GM19468 (cell line): ENCODE results near the gene PARP3.

Source experiments
- ATAC-seq: cut with Tn5 transposase; IDR thresholded peaks from one replicate; pipeline ENCODE4 v1.9.1; 2021; ENCODE audit warnings: mild to moderate bottlenecking, moderate library complexity, moderate number of reproducible peaks; ENCODE audit not compliant: unreplicated experiment; ENCODE audit errors: extremely low read depth

Gene PARP3

DNA sequence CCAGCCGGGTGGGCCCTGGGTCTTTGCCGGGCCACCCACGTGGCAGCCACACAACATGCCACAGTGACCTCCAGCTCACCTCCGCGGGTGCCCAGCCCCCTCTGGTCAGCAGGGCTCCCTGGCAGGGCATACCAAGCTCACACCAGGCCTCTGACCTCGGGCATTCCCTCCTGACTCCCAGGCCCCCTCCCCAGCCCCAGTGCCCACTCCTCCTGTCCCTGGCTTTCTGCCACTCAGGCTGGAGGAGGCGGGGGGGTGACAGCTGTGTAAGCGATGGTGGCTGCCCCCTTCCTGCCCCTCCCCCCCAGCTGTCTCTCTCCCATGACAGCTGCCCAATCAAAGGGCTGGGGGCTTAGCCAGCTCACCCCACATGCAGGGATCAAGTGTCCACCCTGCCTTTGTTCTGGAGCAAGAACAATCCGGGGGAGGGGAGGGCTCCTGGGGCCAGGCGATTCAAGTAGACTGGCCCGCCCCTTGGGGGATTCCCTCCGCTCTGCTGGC is 21.8 kb downstream of the PARP3 start:
- no peak for ATAC-seq

DNA sequence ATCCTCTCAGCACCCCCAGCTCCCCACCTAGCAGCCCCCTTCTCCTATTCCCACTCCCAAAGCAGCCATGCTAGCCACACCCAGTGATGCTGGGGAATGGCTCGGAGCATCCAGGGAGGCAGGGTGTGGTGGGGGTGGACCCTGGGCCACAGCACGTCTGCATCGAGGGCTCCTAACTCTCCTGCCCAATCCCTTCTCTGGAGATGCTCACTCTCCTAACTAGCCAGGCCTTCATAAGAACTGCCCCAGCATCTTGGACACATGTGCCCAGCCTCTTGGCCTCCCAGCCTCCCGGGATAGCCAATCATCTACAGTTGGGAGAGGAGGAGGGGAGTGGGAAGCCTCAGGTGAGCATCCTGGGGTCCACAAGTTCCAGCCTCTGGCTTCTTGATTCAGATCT is 22.4 kb downstream of the PARP3 start:
- no peak for ATAC-seq

DNA sequence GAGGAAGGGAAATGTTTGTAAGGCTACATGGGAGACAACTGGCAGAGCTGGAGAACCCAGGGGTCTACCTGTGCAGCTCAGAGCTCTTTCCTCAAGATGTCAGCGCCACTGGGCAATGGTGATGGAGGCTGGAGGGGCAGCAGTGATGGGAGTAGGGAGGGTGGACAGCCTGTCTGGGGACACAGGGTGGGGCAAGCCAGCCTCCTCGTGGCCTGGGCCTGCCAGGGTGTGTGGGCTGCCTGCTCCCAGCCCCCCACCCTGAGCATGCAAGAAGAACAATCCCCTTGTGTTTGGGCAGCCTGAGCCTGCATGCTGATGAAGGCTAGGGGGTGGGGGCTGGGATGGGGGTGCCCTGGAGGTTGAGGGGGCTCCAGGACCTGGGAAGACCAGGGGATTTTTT is 23.9 kb downstream of the PARP3 start:
- no peak for ATAC-seq

DNA sequence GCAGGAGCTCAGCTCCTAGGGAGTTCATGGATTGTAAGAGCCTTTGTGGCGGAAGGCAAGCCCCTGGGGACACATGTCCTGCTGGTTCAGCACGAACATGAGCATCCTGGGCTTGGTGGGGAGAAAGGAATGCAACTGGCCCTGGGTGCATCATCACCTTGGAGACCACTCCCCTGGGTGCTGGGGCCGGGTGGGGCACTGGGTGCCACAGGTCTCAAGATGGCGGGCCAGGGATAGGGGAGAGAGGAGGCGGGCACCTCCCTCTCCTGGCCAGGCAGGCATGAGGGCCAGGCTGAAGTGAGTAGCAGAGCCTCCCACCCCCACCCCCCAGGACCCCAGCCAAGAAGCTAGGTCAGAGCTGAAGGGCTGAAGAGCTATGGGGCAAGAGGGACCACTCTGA is 24.3 kb downstream of the PARP3 start:
- no peak for ATAC-seq

DNA sequence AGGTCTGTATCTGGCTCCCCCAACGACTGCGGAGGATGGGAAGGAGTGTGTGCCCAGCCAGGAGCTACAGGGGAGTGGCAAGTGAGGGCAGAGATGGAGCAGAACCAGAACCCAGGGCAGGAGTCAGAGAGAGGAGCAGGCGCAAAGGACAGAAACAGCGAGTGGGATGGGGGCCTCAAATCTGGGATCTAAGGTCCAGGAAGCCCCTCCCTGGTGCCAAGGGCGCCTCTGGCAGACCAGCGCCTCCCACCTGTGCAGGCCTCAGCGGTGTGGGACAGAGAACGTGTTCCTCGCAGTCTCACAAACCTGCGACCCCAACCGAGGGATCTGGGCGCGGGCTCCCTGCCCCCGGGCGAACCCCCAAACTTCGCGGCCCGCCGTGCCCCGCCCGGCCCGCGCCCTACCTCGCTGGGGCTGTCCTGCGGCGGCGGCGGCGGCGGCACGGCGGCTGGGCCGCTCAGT is 24.8 kb downstream of the PARP3 start:
- no peak for ATAC-seq

DNA sequence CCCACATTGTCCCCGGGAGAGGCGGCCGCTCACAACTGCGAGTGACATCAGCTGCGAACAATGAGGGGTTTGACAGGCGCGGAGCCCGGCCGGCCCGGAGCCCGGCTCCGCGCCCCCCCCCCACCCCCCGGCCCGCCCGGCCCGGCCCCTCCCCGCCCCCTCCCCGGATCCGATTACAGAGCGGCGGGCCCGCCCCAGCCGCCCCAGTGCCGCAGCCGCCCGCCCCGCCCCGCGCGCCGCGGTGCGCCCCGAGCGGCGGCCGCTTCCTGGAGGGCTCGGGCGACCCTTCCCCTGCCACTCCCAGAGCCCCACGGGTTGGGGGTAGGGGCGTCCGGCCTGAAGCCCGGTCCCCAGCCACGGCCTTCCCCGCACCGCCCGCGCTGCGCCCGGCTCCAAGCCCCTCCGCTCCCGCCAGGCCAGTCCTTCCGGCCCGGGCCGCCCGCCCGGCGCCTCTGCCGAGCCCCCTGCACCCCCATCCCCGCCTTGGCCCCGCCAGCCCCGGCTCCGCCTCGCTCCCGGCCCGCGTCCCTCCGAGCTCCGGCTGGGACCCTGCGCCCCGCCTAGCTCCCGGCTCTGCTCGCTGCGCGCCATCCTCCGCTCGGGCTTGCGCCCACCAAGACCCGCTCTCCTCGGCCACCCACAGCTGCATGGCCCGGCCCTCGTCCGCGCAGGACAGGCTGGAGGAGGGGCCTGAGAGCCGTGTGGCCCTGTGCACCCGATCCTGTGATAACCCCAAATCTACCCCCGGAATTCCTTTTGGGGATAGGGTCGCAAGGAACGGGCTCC is 25.4 kb downstream of the PARP3 start, which contains the start of gene PCBP4:
PCBP4 (minus strand) TSS at position 71 of the 786 bp plus-strand sequence. CDS start 6,214 bp downstream, outside the sequence.
- ATAC-seq = no peak

DNA sequence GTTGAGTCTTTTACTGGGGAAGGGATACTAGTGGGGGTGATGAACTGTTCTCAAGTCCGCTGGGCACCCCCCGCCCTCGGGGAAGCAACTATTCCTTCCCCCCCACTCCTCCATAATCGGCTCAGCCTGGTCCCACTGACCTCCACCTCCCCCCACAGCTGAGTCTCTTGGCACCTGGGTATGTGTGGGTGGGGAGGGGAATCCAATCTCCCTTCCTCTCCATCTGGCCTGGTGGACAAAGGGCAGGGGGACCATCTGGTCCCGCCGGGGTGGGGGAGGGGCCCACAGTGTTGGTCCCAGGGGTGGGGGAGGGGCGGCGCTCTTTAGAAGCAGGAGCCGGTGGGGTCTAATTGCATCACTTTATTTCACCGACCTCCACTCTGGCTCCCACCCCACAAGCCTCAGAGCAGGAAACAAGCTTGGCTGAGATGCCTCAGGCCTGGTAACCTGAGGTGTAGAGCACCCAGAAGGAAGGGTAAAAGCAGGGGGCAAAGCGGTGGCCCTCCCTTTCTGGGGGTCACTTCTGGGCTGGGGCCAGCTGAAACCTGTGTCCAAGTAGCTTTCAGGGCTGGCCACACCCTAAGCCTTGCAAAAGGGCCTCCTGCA is 26.1 kb downstream of the PARP3 start:
- ATAC-seq = no peak

DNA sequence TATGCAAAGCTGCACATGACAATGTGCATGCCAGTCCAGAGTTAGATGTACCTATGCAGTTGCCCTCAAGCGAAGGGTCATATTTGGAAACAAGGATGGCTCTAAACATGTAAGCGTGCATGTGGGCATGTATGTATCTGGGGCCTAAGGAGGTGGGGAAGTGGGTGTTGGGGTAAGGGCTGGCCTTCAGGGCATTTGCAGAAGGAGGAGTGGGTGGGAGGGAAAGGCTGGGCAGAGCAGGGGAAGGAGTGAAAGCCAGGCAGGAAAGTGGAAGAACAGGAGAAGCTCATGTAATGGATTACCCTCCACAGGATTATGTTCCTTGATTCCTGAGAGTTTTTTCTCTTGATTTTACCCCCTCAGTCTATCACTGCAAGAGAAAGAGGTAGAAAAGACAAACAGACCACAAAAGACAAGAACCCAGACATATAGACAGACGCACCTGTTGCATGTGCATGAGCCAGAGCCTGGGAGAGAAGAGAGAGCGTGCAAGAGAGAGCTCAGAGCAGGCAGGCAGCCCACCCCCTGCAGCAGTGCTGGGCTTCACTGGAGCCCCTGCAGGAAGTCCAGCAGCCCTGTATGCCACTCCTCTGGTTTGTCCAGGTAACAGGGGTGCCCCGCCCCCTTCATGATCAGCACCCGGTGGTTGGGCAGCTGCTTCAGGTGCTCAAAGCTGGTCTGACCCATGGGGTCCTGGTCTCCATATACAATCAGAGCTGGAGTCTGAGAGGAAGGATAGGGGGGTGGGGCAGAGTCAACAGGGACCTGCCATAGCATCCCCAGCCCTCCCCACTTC is 26.9 kb downstream of the PARP3 start:
- no peak for ATAC-seq

DNA sequence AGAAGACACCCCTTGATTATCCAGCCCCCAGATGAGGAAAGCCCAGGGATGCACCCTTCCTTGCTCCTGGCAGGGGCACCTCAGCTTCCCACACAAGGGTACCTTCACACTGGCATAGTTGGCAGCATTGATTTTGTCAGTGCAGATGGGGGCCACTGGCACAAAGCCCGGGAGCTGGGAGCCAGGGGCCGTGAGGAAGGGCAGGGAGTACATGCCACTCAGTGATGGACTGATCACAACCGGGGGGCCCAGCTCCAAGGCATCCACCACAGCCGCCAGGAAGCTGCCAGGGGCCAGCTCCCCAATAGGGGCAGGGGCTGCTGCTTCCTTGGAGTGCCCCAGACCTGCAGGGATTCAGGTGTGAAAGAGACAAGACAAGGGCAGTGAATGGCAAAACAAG is 27.7 kb downstream of the PARP3 start:
- ATAC-seq = no peak

DNA sequence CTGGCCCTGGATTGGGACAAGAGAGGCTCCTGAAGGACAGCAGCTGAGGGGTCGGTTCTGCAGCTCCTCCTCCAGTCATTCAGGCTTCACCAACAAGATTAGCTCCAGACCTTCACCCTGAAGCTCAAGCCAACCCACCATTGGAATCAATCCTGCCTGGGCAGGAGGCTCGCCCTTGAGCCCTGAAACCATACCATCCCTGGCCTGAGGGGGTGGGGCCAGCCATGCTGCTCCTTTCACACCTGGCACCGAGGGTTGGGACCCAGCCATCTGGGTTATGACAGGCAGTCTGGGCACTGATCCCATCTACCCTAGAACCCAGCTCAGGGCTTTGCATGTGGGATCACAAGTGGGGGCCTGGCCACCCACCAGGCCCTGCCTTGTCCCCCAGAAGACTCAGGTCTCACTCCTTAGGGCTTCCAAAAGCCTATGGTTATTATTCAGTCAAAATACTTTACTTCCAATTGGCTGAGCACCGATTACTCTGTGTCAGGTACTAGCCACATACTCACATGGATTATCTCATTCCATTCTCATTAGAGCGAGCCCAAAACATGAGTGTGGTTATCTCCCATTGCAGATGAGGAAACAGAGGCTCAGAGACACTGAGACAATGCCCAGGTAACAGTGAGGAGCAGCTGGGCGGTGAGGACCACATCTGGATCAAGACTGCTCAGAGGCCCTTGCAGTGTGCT is 28.6 kb downstream of the PARP3 start:
- no peak for ATAC-seq

DNA sequence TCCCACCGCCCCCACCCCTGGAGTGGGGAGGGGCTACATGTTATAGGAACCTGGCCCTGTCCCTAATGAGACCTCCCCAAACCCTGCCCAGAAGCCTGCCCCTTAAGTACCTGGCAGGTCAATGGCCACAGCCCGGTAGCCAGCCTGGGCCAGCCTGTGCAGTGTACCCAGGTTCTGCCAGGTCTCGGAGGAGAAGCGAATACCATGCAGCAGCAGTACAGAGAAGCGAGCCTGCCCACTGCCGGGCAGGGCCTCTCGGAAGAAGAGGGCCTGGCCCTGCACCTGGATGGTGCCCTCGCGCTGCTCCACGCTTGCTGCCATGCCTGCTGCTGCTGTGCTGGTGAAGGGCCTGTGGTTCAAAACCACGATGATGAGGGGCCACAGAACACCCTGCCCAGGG is 29.2 kb downstream of the PARP3 start:
- no peak for ATAC-seq

DNA sequence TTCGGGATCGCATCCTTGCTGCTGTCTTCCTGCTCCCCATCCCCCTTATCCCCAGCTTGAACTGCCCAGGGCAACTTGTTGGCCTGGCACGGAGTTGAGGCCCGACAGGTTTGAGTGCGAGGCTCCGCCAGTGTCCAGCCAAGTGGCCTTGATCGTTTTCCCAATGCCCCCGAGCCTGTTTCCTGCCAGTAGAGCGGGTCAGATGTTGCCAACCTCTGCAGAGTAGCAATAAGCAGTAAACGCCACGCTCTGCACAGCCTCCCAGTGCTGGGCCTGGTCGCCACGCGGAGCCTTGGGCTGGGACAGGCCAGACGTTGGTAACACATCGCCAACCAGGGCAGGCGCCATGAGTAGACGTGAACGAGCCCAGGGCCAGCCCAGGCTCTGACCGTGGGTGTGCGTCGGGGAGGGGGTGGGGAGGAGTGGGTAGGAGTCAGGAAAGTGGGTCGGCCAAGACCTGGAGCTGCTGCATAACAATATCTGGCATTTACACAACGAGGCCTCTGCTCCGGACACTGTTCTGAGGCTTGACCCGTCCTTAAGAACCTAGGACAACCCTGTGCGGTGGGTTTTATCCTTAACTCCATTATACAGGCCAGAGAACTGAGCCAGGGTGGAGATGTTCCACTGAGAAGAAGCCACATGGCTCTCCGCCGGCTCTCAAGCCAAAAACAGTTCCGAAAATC is 32.3 kb downstream of the PARP3 start:
- ATAC-seq = no peak

DNA sequence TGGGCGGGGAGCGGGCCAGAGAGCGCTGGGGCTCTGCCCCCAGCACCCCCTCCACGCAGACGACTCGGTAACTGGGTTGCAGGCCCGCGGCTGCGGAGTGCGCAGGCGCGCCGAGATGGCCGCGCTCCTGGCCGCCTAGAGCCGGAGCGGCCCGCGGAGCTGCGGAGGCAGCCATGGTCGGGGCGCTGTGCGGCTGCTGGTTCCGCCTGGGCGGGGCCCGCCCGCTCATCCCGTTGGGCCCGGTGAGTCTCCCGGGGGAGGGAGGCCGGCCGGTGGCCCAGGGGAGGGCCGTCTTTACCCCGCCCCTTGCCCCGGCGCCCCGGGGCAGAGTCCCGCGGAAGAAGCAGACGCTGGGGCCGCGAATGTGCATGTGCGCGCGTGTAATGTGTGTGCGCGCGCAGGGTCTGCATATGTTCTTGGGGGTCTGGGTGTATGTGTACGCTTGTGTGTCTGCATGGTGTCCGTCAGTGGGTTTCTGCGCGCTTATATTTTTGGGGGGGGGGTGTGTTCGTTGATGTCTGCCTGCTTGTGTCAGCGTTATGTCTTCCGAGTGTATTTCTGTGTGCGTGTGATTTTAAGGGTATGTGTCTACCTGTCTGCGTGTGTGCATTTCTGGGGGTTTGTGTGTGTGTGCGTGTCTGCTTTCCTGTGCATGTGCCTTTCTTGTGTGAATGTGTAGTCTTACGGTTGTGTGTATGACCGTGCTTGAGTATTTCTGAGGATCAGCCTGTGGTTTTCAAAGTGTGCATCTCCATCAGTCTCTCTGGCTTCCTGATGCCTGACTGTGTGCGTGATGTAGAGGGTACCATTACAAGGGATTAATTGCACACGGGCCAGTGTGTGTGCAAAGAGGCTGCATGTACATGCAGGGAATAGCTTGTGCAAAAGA is 33.0 kb downstream of the PARP3 start, which contains the start of gene ABHD14A:
ABHD14A (plus strand) TSS at position 102 of the 889 bp plus-strand sequence; CDS start at position 174, 72 bp downstream.
- peak; percentile 37 for ATAC-seq

DNA sequence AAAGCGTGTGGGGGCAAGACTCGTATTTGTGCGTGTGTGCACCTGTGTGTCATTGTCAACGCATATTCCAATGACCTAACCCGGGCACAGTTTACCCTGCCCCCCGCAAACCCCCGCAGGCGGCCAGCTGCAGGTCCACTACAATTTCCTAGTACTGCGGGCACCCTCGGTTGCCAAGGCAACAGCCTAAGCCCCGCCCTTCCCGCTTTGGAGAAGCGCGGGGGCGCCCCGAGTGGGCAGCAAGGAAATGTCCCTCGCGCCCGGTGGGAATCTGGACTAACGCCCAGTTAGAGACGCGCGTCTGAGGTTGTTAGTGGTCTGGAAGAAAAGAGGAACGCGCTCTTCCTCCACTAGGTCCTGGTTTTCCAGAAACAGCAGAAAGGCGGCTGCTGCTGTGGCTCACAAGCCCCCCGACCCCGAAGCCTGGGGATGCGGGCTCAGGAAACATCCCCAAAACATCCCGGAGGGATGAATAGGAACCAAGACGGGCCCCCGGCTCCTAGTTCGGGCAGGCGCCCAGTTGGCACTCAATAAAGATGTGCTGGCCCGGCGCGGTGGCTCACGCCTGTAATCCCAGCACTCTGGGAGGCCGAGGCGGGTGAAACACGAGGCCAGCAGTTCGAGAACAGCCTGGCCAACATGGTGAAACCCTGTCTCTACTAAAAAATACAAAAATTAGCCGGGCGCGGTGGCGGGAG is 33.8 kb downstream of the PARP3 start:
- no peak for ATAC-seq

DNA sequence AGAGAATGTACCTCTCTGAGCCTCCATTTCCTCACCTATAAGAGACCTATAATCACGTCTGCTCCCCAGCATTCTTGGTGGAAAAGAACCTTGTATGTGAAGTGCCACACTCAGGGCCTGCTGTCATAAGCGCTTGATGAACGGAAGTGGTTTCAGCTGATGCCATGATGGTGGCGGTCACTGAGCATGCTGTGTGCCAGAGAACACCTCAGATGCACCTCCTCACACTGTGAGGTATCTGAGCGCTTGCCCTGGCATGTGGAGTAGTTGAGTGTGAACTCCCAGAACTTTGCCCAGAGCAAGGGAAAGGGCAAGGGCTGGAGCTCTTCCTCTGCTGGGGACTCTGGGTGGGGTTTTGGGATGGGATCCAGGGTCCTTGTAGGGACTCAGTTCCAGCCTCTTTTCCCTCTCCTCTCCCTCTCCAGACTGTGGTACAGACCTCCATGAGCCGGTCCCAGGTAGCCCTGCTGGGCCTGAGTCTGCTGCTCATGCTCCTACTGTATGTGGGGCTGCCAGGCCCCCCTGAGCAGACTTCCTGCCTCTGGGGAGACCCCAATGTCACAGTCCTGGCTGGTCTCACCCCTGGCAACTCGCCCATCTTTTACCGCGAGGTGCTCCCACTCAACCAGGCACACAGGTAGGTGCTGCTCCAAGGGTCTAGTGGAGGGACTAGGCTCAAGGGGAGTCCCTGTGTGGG is 35.4 kb downstream of the PARP3 start:
- no peak for ATAC-seq

DNA sequence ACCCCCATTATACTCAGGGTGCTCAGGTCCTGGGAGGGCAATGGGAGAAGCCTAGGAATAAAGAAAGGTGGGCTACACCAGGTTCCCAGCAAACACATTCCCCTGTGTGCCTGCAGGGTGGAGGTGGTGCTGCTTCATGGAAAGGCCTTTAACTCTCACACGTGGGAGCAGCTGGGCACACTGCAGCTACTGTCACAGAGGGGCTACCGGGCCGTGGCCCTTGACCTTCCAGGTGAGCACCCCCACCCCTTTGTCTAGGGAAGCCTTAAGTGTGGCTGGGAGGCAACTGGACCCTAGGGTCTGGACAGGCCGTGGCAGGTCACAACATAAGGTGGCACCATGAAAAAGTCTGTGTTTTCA is 36.0 kb downstream of the PARP3 start:
- no peak for ATAC-seq

DNA sequence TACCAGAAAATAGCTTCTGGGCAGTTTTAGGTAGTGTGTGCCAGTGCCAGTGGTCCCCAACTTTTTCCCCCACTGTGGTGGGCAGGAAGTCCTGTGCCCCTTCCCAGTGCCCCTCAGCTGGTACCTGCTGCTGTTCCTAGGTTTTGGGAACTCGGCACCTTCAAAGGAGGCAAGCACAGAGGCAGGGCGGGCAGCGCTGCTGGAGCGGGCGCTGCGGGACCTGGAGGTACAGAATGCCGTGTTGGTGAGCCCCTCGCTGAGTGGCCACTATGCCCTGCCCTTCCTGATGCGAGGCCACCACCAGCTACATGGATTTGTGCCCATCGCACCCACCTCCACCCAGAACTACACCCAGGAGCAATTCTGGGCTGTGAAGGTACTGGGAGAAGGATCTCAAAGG is 38.1 kb downstream of the PARP3 start:
- no peak for ATAC-seq
